ENCODE measurements around the gene SNAPC2. TPM values are rescaled to one million over a fixed set of nuclear protein-coding genes. Genes with fewer than 3 reads are reported as not detected.

SNAPC2 gene
- total and polyA plus RNA-seq, 12 donors: 5.7 to 26.1 (median 9.5) TPM

GRCh38 chr19:7908078-7908699 lies 11.9 kb upstream of the SNAPC2 start:
- DNase-seq: no peak
- peaks cover 0 to 8% (median 0%) of the 10 kb centered on the region in 7 donors for H3K27me3 ChIP-seq
- intact Hi-C loops (cut with DNase I): no loop called here
- peak overlapping the region in 1 of 10 donors; percentile 36 for H3K27ac ChIP-seq
- peaks cover 4 to 63% (median 33%) of the 10 kb centered on the region in 9 donors for H3K36me3 ChIP-seq
- no peak for TF ChIP-seq CTCF (IDR thresholded peaks at IDR 0.05)
- 59 to 65% methylated on average over 14 of the region's 14 CpGs for whole genome bisulfite sequencing, 2 donors
- no peak for ATAC-seq
- H3K9me3 ChIP-seq: no peaks in the 10 kb centered on the region
- peaks cover 11 to 54% (median 33%) of the 10 kb centered on the region in 9 donors for H3K4me1 ChIP-seq
- no peak overlapping the region for H3K4me3 ChIP-seq

- H3K9me3 ChIP-seq: no peaks in the 10 kb centered on the region
- peak in 1 of 8 donors; percentile 12 for ATAC-seq
- TF ChIP-seq CTCF (IDR thresholded peaks at IDR 0.05): no peak
- intact Hi-C loops (cut with DNase I): no loop called here
- peaks cover 0 to 8% (median 0%) of the 10 kb centered on the region in 7 donors for H3K27me3 ChIP-seq
- peak overlapping the region in 1 of 10 donors; percentile 36 for H3K27ac ChIP-seq
- H3K4me3 ChIP-seq: no peak overlapping the region
- no peak for DNase-seq
- peaks cover 11 to 52% (median 33%) of the 10 kb centered on the region in 9 donors for H3K4me1 ChIP-seq
- peaks cover 4 to 70% (median 33%) of the 10 kb centered on the region in 9 donors for H3K36me3 ChIP-seq
- WGBS, 2 donors: 87 to 93% methylated on average over 18 to 19 of the region's 19 CpGs
Measured at GRCh38 chr19:7908742-7909461, 11.2 kb upstream of the SNAPC2 start.

- WGBS, 2 donors: 94% methylated on average over 17 to 21 of the region's 21 CpGs
- Histone ChIP-seq H3K9me3 (no peaks in the 10 kb centered on the region), H3K4me1 (peaks cover 8 to 48% (median 29%) of the 10 kb centered on the region in 9 donors), H3K4me3 (no peak overlapping the region), H3K27me3 (peaks cover 0 to 13% (median 3%) of the 10 kb centered on the region in 7 donors), H3K36me3 (peaks cover 4 to 70% (median 33%) of the 10 kb centered on the region in 9 donors), H3K27ac (no peak overlapping the region)
- ATAC-seq (no peak), DNase-seq (no peak)
- intact Hi-C loops (cut with DNase I): no loop called here
- no peak for TF ChIP-seq CTCF (IDR thresholded peaks at IDR 0.05)
Measured at GRCh38 chr19:7909471-7910067, 10.6 kb upstream of the SNAPC2 start.

GRCh38 chr19:7910321-7911161 lies 9.6 kb upstream of the SNAPC2 start:
- H3K36me3 ChIP-seq: peaks cover 4 to 70% (median 33%) of the 10 kb centered on the region in 9 donors
- H3K27me3 ChIP-seq: peaks cover under 1 to 22% (median 11%) of the 10 kb centered on the region in 7 donors
- no peaks in the 10 kb centered on the region for H3K9me3 ChIP-seq
- 92 to 95% methylated on average over 54 of the region's 54 CpGs for WGBS, 2 donors
- H3K27ac ChIP-seq: no peak overlapping the region
- H3K4me3 ChIP-seq: no peak overlapping the region
- ATAC-seq (no peak), DNase-seq (peak in 1 of 2 donors; percentile 11)
- peaks cover 0 to 38% (median 20%) of the 10 kb centered on the region in 9 donors for H3K4me1 ChIP-seq
- TF ChIP-seq CTCF (IDR thresholded peaks at IDR 0.05): no peak
- intact Hi-C loops (cut with DNase I): no loop called here

All from heart right ventricle (tissue), 16 donors.